Activated B cell treated with CpG ODN at 0.5 μM for 24 hours (primary cell): Measurements from ENCODE around the gene OSBPL7. TPM values are rescaled to one million over a fixed set of nuclear protein-coding genes. Genes with fewer than 3 reads are reported as not detected.

ENCODE experiments used
- ATAC-seq: fragments of 200-7000 bp; cut with Tn5 transposase; one replicate; pipeline ENCODE4 v1.10.0; 2021; ENCODE audit warnings: low read depth, mild to moderate bottlenecking, moderate library complexity
- CTCF ChIA-PET: fragments of 350-600 bp; sonication (Branson Sonifier 250); formaldehyde crosslinking; loops from one replicate; lab custom pipeline; 2021; ENCODE audit warnings: antibody characterized with exemption; lab: Charles Lee
- POLR2A ChIA-PET: fragments of 350-600 bp; sonication (Branson Sonifier 250); formaldehyde crosslinking; loops from one replicate; lab custom pipeline; 2021; ENCODE audit warnings: antibody characterized with exemption; lab: Charles Lee
- DNase-seq: peaks from one replicate; pipeline ENCODE4 v3.0.0; 2022
- H3K27ac Mint-ChIP-seq: one replicate; pipeline ENCODE4 v1.8.0; 2020; ENCODE audit warnings: mixed read lengths
- H3K27me3 Mint-ChIP-seq: one replicate; pipeline ENCODE4 v1.8.0; 2021; ENCODE audit warnings: mixed read lengths
- H3K36me3 Mint-ChIP-seq: one replicate; pipeline ENCODE4 v1.8.0; 2021; ENCODE audit warnings: low read depth, mixed read lengths
- H3K4me1 Mint-ChIP-seq: one replicate; pipeline ENCODE4 v1.8.0; 2021; ENCODE audit warnings: mixed read lengths
- H3K4me3 Mint-ChIP-seq: one replicate; pipeline ENCODE4 v1.8.0; 2020; ENCODE audit warnings: mild to moderate bottlenecking, mixed read lengths
- H3K9me3 Mint-ChIP-seq: one replicate; pipeline ENCODE4 v1.8.0; 2020; ENCODE audit warnings: mixed read lengths
- intact Hi-C: fragments of 100-400 bp; cut with micrococcal nuclease; formaldehyde crosslinking; loops from one replicate; pipeline ENCODE4 v1.15.1; 2024
- total RNA-seq: library from RNA; stranded (reverse); gene quantifications from 2 replicates; pipeline ENCODE4 v1.2.3, GENCODE V29; 2022
- TF ChIP-seq, protein P1 (sequence below): fragments of 200-600 bp; IDR thresholded peaks from one replicate; pipeline ENCODE4 v1.8.0; 2022; ENCODE audit warnings: antibody characterized with exemption, mild to moderate bottlenecking

Gene OSBPL7
- total RNA-seq, 1 donor from 2014 or later = 34.4 TPM

- Mint-ChIP-seq H3K9me3 (no peaks in the 10 kb centered on the region), H3K4me1 (no peaks in the 10 kb centered on the region), H3K4me3 (no peak overlapping the region), H3K27ac (no peak overlapping the region), H3K36me3 (peaks cover 5% of the 10 kb centered on the region), H3K27me3 (peaks cover 6% of the 10 kb centered on the region)
- intact Hi-C loops = loop anchor here (1.0 kb wide), 3 partner anchors 26 to 138 kb away; no protein-coding TSS in a partner anchor
- TF ChIP-seq, protein P1, sequence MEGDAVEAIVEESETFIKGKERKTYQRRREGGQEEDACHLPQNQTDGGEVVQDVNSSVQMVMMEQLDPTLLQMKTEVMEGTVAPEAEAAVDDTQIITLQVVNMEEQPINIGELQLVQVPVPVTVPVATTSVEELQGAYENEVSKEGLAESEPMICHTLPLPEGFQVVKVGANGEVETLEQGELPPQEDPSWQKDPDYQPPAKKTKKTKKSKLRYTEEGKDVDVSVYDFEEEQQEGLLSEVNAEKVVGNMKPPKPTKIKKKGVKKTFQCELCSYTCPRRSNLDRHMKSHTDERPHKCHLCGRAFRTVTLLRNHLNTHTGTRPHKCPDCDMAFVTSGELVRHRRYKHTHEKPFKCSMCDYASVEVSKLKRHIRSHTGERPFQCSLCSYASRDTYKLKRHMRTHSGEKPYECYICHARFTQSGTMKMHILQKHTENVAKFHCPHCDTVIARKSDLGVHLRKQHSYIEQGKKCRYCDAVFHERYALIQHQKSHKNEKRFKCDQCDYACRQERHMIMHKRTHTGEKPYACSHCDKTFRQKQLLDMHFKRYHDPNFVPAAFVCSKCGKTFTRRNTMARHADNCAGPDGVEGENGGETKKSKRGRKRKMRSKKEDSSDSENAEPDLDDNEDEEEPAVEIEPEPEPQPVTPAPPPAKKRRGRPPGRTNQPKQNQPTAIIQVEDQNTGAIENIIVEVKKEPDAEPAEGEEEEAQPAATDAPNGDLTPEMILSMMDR = no peak
- DNase-seq (no peak), ATAC-seq (no peak)
- ChIA-PET CTCF (interaction anchor here (0.5 to 2.0 kb wide), 6 partner anchors 9 to 678 kb away, joined by 3 to 10 read pairs (median 5); no protein-coding TSS in a partner anchor), POLR2A (no interaction called here)
Observed at GRCh38 chr17:47801906-47802305, 19.7 kb downstream of the OSBPL7 start.

GRCh38 chr17:47801176-47801765 lies 20.3 kb downstream of the OSBPL7 start:
- TF ChIP-seq, protein P1 = no peak
- no peak for DNase-seq
- no peak overlapping the region for H3K27ac Mint-ChIP-seq
- H3K36me3 Mint-ChIP-seq = no peaks in the 10 kb centered on the region
- ATAC-seq = no peak
- H3K4me1 Mint-ChIP-seq = no peaks in the 10 kb centered on the region
- H3K4me3 Mint-ChIP-seq = no peak overlapping the region
- ChIA-PET POLR2A (no interaction called here), CTCF (interaction anchor here (1.0 to 2.0 kb wide), 4 partner anchors 9 to 137 kb away, joined by 4 to 10 read pairs (median 7); no protein-coding TSS in a partner anchor)
- no peaks in the 10 kb centered on the region for H3K9me3 Mint-ChIP-seq
- H3K27me3 Mint-ChIP-seq = peaks cover 6% of the 10 kb centered on the region
- intact Hi-C loops = no loop called here

DNA sequence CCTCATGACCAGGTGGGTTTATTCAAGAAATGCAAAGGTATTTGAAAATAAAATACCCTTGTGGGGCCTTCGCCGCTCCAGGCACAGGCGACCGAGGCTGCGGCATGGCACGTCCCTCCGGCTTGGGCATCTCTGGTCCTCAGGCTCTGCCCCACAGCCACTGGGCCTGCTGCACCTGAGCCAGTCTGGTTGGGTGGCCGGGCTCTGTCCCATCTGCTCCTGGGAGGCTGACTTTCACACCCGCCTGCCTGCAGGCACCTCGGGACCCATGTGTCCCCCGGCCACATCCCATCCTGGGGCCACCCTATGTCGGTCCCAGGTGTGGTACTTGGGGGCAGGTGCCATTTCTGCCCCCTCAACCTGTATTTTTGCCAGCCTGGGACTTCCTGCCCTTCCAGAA lies 20.9 kb downstream of the OSBPL7 start:
- ATAC-seq (no peak), DNase-seq (no peak)
- ChIA-PET CTCF (interaction anchor here (2.0 kb wide), 1 partner anchor 136 kb away, joined by 10 read pairs; no protein-coding TSS in a partner anchor), POLR2A (no interaction called here)
- H3K4me1 Mint-ChIP-seq = no peaks in the 10 kb centered on the region
- no peak overlapping the region for H3K4me3 Mint-ChIP-seq
- TF ChIP-seq, protein P1 = no peak
- H3K36me3 Mint-ChIP-seq = no peaks in the 10 kb centered on the region
- H3K27me3 Mint-ChIP-seq = peaks cover 6% of the 10 kb centered on the region
- H3K27ac Mint-ChIP-seq = no peak overlapping the region
- intact Hi-C loops = no loop called here
- no peaks in the 10 kb centered on the region for H3K9me3 Mint-ChIP-seq

GRCh38 chr17:47797797-47798196 lies 23.8 kb downstream of the OSBPL7 start:
- H3K27ac Mint-ChIP-seq = no peak overlapping the region
- intact Hi-C loops = no loop called here
- ChIA-PET CTCF (no interaction called here), POLR2A (no interaction called here)
- TF ChIP-seq, protein P1 = no peak
- DNase-seq = no peak
- no peaks in the 10 kb centered on the region for H3K36me3 Mint-ChIP-seq
- no peak for ATAC-seq
- H3K4me3 Mint-ChIP-seq = no peak overlapping the region
- no peaks in the 10 kb centered on the region for H3K9me3 Mint-ChIP-seq
- H3K27me3 Mint-ChIP-seq = peaks cover 13% of the 10 kb centered on the region
- H3K4me1 Mint-ChIP-seq = no peaks in the 10 kb centered on the region

- H3K4me1 Mint-ChIP-seq = peaks cover 9% of the 10 kb centered on the region
- no peak overlapping the region for H3K27ac Mint-ChIP-seq
- peaks cover 44% of the 10 kb centered on the region for H3K27me3 Mint-ChIP-seq
- intact Hi-C loops = no loop called here
- H3K4me3 Mint-ChIP-seq = no peak overlapping the region
- DNase-seq (no peak), ATAC-seq (no peak)
- TF ChIP-seq, protein P1 = no peak
- no peaks in the 10 kb centered on the region for H3K36me3 Mint-ChIP-seq
- CTCF ChIA-PET = interaction anchor here (1.3 kb wide), 1 partner anchor 9 kb away, joined by 6 read pairs; no protein-coding TSS in a partner anchor
- H3K9me3 Mint-ChIP-seq = no peaks in the 10 kb centered on the region
- POLR2A ChIA-PET = no interaction called here
Observed at GRCh38 chr17:47792979-47793378, 28.6 kb downstream of the OSBPL7 start.
